Right kidney (tissue), 9 donors: ENCODE measurements around the gene PARS2.
A peak's percentile ranks its signal among the peaks of the same experiment; 100 is the strongest.

Experiments used
- DNase-seq: peaks from one replicate; pipeline ENCODE4 v3.0.0-alpha.2; 2016
- long read RNA-seq, 8 donors: transcript quantifications; one replicate each; lab custom pipeline, GENCODE V29; 2026

The PARS2 gene
- long read RNA-seq, donor 1, transcript PARS2-201 (2 exons, 2,347 nt): major isoform, 8 of 13 reads
- long read RNA-seq, donor 1, partial matches to known transcripts: 5 of 13 reads
- long read RNA-seq, donor 1, other reads (novel, unspliced or antisense): 0 of 13 reads
- long read RNA-seq, donor 2, partial matches to known transcripts: 0 of 4 reads
- long read RNA-seq, donor 2, other reads (novel, unspliced or antisense): 0 of 4 reads
- long read RNA-seq, donor 3, partial matches to known transcripts: 0 of 4 reads
- long read RNA-seq, donor 3, other reads (novel, unspliced or antisense): 0 of 4 reads
- long read RNA-seq, donor 4, transcript PARS2-201 (2 exons, 2,347 nt): major isoform, 8 of 8 reads
- long read RNA-seq, donor 4, partial matches to known transcripts: 0 of 8 reads
- long read RNA-seq, donor 4, other reads (novel, unspliced or antisense): 0 of 8 reads
- long read RNA-seq, donor 5, partial matches to known transcripts: 0 of 3 reads
- long read RNA-seq, donor 5, other reads (novel, unspliced or antisense): 0 of 3 reads
- long read RNA-seq, donor 6, transcript PARS2-201 (2 exons, 2,347 nt): major isoform, 6 of 6 reads
- long read RNA-seq, donor 6, partial matches to known transcripts: 0 of 6 reads
- long read RNA-seq, donor 6, other reads (novel, unspliced or antisense): 0 of 6 reads
- long read RNA-seq, donor 7, partial matches to known transcripts: 0 of 3 reads
- long read RNA-seq, donor 7, other reads (novel, unspliced or antisense): 0 of 3 reads
- long read RNA-seq, donor 8, transcript PARS2-201 (2 exons, 2,347 nt): major isoform, 7 of 7 reads
- long read RNA-seq, donor 8, partial matches to known transcripts: 0 of 7 reads
- long read RNA-seq, donor 8, other reads (novel, unspliced or antisense): 0 of 7 reads

- DNase-seq: peak; percentile 98
Observed at GRCh38 chr1:54764133-54764921, at the start of gene PARS2. TSS of gene PARS2 (minus strand) at chr1:54764523. CDS start at chr1:54759161, 5,362 bp downstream.

GRCh38 chr1:54814126-54814498 is 49.8 kb upstream of the PARS2 start:
- DNase-seq: no peak

- DNase-seq: no peak
Observed at GRCh38 chr1:54813485-54814125, 49.3 kb upstream of the PARS2 start.

- no peak for DNase-seq
Observed at GRCh38 chr1:54812801-54813484, 48.6 kb upstream of the PARS2 start.

- no peak for DNase-seq
Observed at GRCh38 chr1:54811739-54812655, 47.7 kb upstream of the PARS2 start.

- no peak for DNase-seq
Observed at GRCh38 chr1:54811066-54811465, 46.7 kb upstream of the PARS2 start.

- DNase-seq: peak; percentile 67
Observed at GRCh38 chr1:54810153-54810942, 46.0 kb upstream of the PARS2 start.

GRCh38 chr1:54809496-54810074 is 45.3 kb upstream of the PARS2 start:
- DNase-seq: no peak

GRCh38 chr1:54808443-54809207 is 44.3 kb upstream of the PARS2 start:
- no peak for DNase-seq

GRCh38 chr1:54807756-54808155 is 43.4 kb upstream of the PARS2 start:
- no peak for DNase-seq

- DNase-seq: no peak
Observed at GRCh38 chr1:54806931-54807611, 42.7 kb upstream of the PARS2 start.

GRCh38 chr1:54805981-54806381 is 41.7 kb upstream of the PARS2 start:
- no peak for DNase-seq

- DNase-seq: no peak
Observed at GRCh38 chr1:54805466-54805865, 41.1 kb upstream of the PARS2 start.

GRCh38 chr1:54804471-54805132 is 40.3 kb upstream of the PARS2 start:
- no peak for DNase-seq

- no peak for DNase-seq
Observed at GRCh38 chr1:54803761-54804470, 39.6 kb upstream of the PARS2 start.
